Stimulated activated CD8-positive, alpha-beta memory T cell treated with anti-CD3 and anti-CD28 coated beads, Interleukin-7, amount 100 ng/mL, for 1 hour (primary cell): ENCODE results near the gene INTS1.

Experiments used
- DNase-seq, 2 donors: peaks; one replicate each; pipeline ENCODE4 v3.0.0-alpha.2; 2020; ENCODE audit warnings: low read depth in 2 of 2

The INTS1 gene

GRCh38 chr7:1433128-1433920 lies 70.9 kb downstream of the INTS1 start:
- DNase-seq = no peak

- peak; percentile 63 to 79 for DNase-seq
Observed at GRCh38 chr7:1432411-1433082, 71.6 kb downstream of the INTS1 start.

- no peak for DNase-seq
Observed at GRCh38 chr7:1431634-1432380, 72.4 kb downstream of the INTS1 start.

DNA sequence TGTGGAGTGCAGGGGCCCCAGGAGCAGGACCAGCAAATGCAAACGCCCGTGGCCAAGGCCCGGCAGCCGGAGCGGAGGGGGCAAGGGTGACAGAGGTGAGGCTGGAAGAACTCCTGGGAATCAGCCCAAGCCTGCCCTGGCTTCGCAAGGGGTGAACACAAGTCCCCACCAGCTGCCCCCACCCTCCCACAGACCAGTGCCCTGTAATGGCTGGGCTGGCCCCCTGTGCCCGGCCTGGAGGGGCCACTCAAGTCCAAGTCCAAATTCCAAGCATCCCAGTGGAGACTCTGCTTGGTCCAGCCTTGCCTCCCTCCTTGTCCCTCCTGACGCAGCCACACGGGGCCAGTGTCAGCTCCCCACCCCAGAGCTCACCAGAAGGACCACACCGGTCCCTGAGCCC lies 73.0 kb downstream of the INTS1 start:
- no peak for DNase-seq

GRCh38 chr7:1430056-1430845 lies 73.9 kb downstream of the INTS1 start:
- DNase-seq = no peak

- DNase-seq = no peak
Observed at GRCh38 chr7:1428941-1429501, 75.2 kb downstream of the INTS1 start.

DNA sequence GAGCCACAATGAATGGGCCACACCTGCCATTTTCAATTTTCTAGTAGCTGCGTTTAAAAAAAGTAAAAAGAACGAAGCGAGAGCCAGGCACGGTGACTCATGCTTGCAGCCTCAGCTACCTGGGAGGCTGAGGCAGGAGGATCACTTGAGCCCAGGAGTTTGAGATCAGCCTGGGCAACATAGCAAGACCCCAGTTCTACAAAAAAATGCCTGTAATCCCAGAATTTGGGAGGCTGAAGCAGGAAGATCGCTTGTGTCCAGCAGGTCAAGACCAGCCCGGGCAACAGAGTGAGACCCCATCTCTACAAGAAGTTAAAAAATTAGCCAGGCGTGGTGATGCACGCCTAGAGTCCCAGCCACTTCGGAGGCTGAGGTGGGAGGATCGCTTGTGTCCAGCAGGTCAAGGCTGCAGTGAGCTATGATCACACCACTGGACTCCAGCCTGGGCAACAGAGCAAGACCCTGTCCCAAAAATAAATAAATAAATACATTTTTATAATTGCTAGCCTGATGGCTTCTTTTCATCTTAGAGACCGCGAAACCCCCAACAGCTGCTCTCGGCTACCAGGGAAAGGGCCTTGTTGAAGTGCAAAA lies 77.0 kb downstream of the INTS1 start:
- no peak for DNase-seq

GRCh38 chr7:1426474-1426873 lies 77.7 kb downstream of the INTS1 start:
- no peak for DNase-seq

DNA sequence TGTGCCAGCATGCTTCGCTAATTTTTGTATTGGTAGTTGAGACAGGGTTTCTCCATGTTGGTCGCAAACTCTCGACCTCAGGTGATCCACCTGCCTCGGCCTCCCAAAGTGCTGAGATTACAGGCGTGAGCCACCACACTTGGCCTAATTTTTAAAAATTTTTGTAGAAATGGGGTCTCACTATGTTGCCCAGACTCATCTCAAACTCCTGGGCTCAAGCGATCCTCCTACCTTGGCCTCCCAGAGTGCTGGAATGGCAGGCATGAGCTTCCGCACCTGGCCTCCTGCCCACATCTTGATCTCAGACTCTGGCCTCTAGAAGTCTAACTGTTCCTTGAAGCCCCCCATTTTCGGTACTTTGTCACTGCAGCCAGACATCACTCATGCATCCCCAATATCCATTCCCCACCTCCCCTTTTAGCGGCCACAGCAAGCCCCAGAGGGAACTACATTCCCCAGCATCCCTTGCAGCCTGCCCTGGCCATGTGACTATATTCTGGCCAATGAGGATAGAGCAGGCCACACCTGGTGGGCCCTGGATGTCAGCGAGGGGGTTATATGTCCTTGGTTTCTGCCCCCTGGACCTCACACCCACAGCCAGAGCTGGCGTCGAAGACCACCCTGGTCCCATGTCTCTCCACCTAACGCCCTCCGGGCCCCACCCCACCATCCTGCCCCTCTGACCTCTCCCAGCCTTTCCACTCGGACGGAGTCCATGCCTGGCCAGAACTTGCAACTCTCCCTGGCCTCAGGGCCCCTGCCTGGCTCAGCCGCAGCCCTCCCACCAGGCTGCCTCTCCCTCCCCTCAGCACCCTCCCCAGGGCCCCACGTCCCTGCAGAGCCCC lies 78.7 kb downstream of the INTS1 start:
- DNase-seq = no peak

DNA sequence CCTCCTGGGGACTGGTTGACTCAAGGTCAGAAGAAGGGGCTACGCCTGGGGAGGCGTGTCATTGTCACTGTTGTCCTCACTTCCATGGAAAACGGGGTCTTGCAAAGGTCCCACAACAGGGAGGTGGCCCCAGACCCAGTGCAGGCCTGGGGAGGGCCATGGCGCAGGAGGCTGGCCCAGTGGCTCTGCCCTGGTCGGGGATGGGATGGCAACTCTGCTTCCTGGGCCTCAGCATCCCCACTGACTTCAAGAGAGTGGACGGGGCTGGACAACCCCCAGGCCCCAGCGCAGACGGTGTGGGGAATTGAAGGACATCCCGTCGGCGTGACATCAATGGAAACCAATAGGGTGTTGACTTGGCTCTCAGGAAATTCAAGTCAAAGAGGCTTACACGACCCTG lies 80.1 kb downstream of the INTS1 start:
- DNase-seq = no peak

DNA sequence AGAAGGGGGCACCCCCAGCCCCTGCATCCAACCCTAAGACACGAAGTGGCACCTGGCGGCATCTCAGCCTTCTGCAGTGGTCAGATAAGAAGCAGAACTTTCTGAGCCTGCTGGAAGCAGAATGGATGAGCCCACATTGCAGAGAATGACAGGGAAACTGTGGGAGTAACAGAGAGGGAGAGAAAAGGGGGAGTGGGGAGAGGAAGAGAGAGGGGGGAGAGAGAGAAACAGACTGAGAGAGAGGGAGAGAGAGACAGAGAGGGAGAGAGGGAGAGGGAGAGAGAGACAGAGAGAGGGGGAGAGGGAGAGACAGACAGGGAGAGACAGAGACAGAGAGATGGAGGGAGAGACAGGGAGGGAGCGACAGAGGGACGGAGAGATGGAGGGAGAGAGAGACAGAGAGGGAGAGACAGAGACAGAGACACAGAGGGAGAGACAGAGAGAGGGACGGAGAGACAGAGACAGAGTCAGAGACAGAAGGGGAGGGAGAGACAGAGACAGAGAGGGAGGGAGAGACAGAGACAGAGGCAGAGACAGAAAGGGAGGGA lies 80.9 kb downstream of the INTS1 start:
- DNase-seq = no peak

GRCh38 chr7:1422512-1423263 lies 81.5 kb downstream of the INTS1 start:
- DNase-seq = no peak

DNA sequence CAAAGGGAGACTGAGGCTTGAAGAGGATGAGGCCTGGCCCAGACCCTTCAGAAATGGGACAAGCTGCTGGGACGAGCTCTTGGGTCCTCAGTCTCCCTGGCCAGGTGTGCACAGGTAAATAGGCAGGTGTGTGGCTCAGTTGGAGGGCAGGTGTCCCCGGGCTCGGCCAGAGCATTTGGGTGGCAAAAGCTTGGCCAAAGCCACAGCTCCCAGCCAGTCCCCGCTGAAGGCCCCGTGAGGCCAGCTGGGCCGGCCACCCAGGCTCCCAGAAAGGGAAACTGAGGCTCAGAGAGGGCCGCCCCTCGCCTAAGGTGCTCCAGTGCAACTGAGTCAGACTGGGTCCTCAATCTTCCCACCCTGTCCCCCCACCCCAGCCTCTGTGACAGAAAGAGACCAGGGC lies 82.2 kb downstream of the INTS1 start:
- no peak for DNase-seq

GRCh38 chr7:1421020-1421790 lies 83.0 kb downstream of the INTS1 start:
- no peak for DNase-seq
